HepG2 (cell line): ENCODE data around the gene LEAP2. TPM values are rescaled to one million over a fixed set of nuclear protein-coding genes. Genes with fewer than 3 reads are reported as not detected.
A peak's percentile ranks its signal among the peaks of the same experiment; 100 is the strongest.

Experiments used
- BRCA1 ChIP-seq: sonication (generic); formaldehyde crosslinking; IDR thresholded peaks from 2 replicates; pipeline ENCODE4 v1.4.0; 2020; ENCODE audit warnings: missing genetic modification reagents
- BRF2 ChIP-seq: sonication (generic); formaldehyde crosslinking; IDR thresholded peaks from 2 replicates; pipeline ENCODE4 v1.8.1; 2022; ENCODE audit warnings: mild to moderate bottlenecking, missing genetic modification reagents
- ETS1 ChIP-seq: sonication (generic); formaldehyde crosslinking; IDR thresholded peaks from 2 replicates; pipeline ENCODE4 v1.4.0; 2020; ENCODE audit warnings: missing genetic modification reagents
- GMEB2 ChIP-seq: IDR thresholded peaks from 2 replicates; pipeline ENCODE4 v1.6.1; 2016; ENCODE audit warnings: missing biosample characterization, missing genetic modification reagents, low read depth
- GTF2F1 ChIP-seq: fragments of 150-350 bp; IDR thresholded peaks from 2 replicates; pipeline ENCODE4 v1.6.1; 2014; ENCODE audit warnings: low read length
- NCOA1 ChIP-seq: sonication (generic); formaldehyde crosslinking; IDR thresholded peaks from 2 replicates; pipeline ENCODE4 v1.9.0; 2021; ENCODE audit warnings: missing genetic modification reagents
- POLR2G ChIP-seq: fragments of 200-400 bp; formaldehyde crosslinking; IDR thresholded peaks from 2 replicates; pipeline ENCODE4 v1.6.1; 2018; ENCODE audit warnings: mild to moderate bottlenecking, low read depth, low read length, moderate library complexity
- SKIL ChIP-seq: sonication (generic); formaldehyde crosslinking; IDR thresholded peaks from 2 replicates; pipeline ENCODE4 v1.8.0; 2022; ENCODE audit warnings: missing genetic modification reagents, mild to moderate bottlenecking, moderate library complexity, borderline replicate concordance
- TFAP4 ChIP-seq: sonication (generic); IDR thresholded peaks from 2 replicates; pipeline ENCODE4 v1.6.1; 2016; ENCODE audit warnings: low read depth, borderline replicate concordance
- THAP8 ChIP-seq: sonication (generic); formaldehyde crosslinking; IDR thresholded peaks from 2 replicates; pipeline ENCODE4 v1.5.1; 2020; ENCODE audit warnings: missing genetic modification reagents, mild to moderate bottlenecking, borderline replicate concordance
- ZBTB49 ChIP-seq: sonication (generic); formaldehyde crosslinking; IDR thresholded peaks from 2 replicates; pipeline ENCODE4 v1.4.0; 2020; ENCODE audit warnings: missing genetic modification reagents, borderline replicate concordance
- ZFP1 ChIP-seq: IDR thresholded peaks from 2 replicates; pipeline ENCODE4 v1.6.1; 2016
- ZNF207 ChIP-seq: fragments of 450-650 bp; IDR thresholded peaks from 2 replicates; pipeline ENCODE4 v1.6.1; 2016; ENCODE audit warnings: antibody characterized with exemption, borderline replicate concordance
- ZNF460 ChIP-seq: sonication (generic); formaldehyde crosslinking; IDR thresholded peaks from 2 replicates; pipeline ENCODE4 v1.5.1; 2020; ENCODE audit warnings: missing genetic modification reagents, mild to moderate bottlenecking, borderline replicate concordance
- ZNF550 ChIP-seq: sonication (generic); formaldehyde crosslinking; IDR thresholded peaks from 2 replicates; pipeline ENCODE4 v1.4.0; 2020; ENCODE audit warnings: mild to moderate bottlenecking, missing genetic modification reagents, borderline replicate concordance
- ZNF558 ChIP-seq: sonication (generic); formaldehyde crosslinking; IDR thresholded peaks from 2 replicates; pipeline ENCODE4 v1.9.0; 2022; ENCODE audit warnings: mild to moderate bottlenecking, missing genetic modification reagents, borderline replicate concordance
- ZNF790 ChIP-seq: sonication (generic); formaldehyde crosslinking; IDR thresholded peaks from 2 replicates; pipeline ENCODE4 v1.8.0; 2022; ENCODE audit warnings: missing genetic modification reagents, mild to moderate bottlenecking, borderline replicate concordance
- polyA plus RNA-seq, 8 experiments: library from polyadenylated mRNA; depleted of rRNA in 3 of 8; stranded (reverse) in 7 of 8; unstranded in 1 of 8; fragments of >200 nt; fragmentation: Illumina TruSeq in 4 of 8; extraction: Trizol in 4 of 8; gene quantifications; 2 replicates each; pipeline versions ENCODE4 v1.2.1 to v1.2.3, GENCODE V29; 2011 to 2016; ENCODE audit warnings: low read depth in 4 of 8, missing spikeins in 1 of 8, mixed read lengths in 1 of 8; ENCODE audit not compliant: insufficient read depth in 1 of 8
- total RNA-seq, 5 experiments: library from RNA; depleted of rRNA; stranded (reverse); fragments of >200 nt; fragmentation: Illumina TruSeq; extraction: Trizol; gene quantifications; 2 replicates each; pipeline ENCODE4 v1.2.3, GENCODE V29; 2016; ENCODE audit warnings: low read depth in 1 of 5

LEAP2 gene
- total and polyA plus RNA-seq, 2 of the 13 experiments (the other 11 are each of a cell fraction or from before 2014, with no cell fraction given), result 23.9 to 51.9 TPM

- TF ChIP-seq THAP8 (CRISPR knock-in tag) (no peak), NCOA1 (no peak), ZNF460 (no peak), BRF2 (no peak), ZFP1 (CRISPR knock-in tag) (no peak), ZNF207 (no peak), TFAP4 (no peak; the same call in 1 of the 2 replicates), POLR2G (peak; percentile 82), ZBTB49 (no peak), ZNF558 (CRISPR knock-in tag) (no peak), ZNF790 (CRISPR knock-in tag) (0 out of 2 replicates have a peak, but pooled peaks have one; percentile 32), SKIL (CRISPR knock-in tag) (0 out of 2 replicates have a peak, but pooled peaks have one; percentile 44), GTF2F1 (no peak), ETS1 (CRISPR knock-in tag) (no peak), GMEB2 (CRISPR knock-in tag) (no peak), BRCA1 (0 out of 2 replicates have a peak, but pooled peaks have one; percentile 46), ZNF550 (CRISPR knock-in tag) (no peak)
Measured at GRCh38 chr5:132839426-132840301, 33.8 kb upstream of the LEAP2 start (continued).
